Measurements from ENCODE around the gene FREM3.

The FREM3 gene

GRCh38 chr4:143654571-143654970, 45.9 kb downstream of the FREM3 start:
- Histone ChIP-seq H3K9ac (ENCODE audit: low read depth, low read length) (no peak overlapping the region), H3K9me3 (ENCODE audit: control insufficient read depth, insufficient read depth, low read length) (no peaks in the 10 kb centered on the region)

GRCh38 chr4:143653031-143653430, 47.4 kb downstream of the FREM3 start:
- no peak overlapping the region for H3K9ac ChIP-seq (ENCODE audit: low read depth, low read length)
- H3K9me3 ChIP-seq (ENCODE audit: control insufficient read depth, insufficient read depth, low read length), result no peaks in the 10 kb centered on the region

More at GRCh38 chr4:143654571-143654970, 45.9 kb downstream of the FREM3 start:
- no peaks in the 10 kb centered on the region for H3K4me1 ChIP-seq (ENCODE audit: control insufficient read depth, insufficient read depth, low read length)
- H3K36me3 ChIP-seq (ENCODE audit: control insufficient read depth, insufficient read depth, low read length), result no peaks in the 10 kb centered on the region
- no peaks in the 10 kb centered on the region for H3K27me3 ChIP-seq (ENCODE audit: control insufficient read depth, insufficient read depth, low read length)
- H3K4me3 ChIP-seq (ENCODE audit: low read depth, low read length), result no peak overlapping the region

GRCh38 chr4:143643399-143643798, 57.1 kb downstream of the FREM3 start:
- Histone ChIP-seq H3K4me3 (ENCODE audit: low read depth, low read length) (no peak overlapping the region), H3K27me3 (ENCODE audit: control insufficient read depth, insufficient read depth, low read length) (no peaks in the 10 kb centered on the region), H3K9ac (ENCODE audit: low read depth, low read length) (no peak overlapping the region), H3K36me3 (ENCODE audit: control insufficient read depth, insufficient read depth, low read length) (no peaks in the 10 kb centered on the region), H3K4me1 (ENCODE audit: control insufficient read depth, insufficient read depth, low read length) (no peaks in the 10 kb centered on the region), H3K9me3 (ENCODE audit: control insufficient read depth, insufficient read depth, low read length) (peaks cover 4% of the 10 kb centered on the region)

More at GRCh38 chr4:143653031-143653430, 47.4 kb downstream of the FREM3 start:
- Histone ChIP-seq H3K4me3 (ENCODE audit: low read depth, low read length) (no peak overlapping the region), H3K4me1 (ENCODE audit: control insufficient read depth, insufficient read depth, low read length) (no peaks in the 10 kb centered on the region), H3K27me3 (ENCODE audit: control insufficient read depth, insufficient read depth, low read length) (no peaks in the 10 kb centered on the region), H3K36me3 (ENCODE audit: control insufficient read depth, insufficient read depth, low read length) (no peaks in the 10 kb centered on the region)

- no peaks in the 10 kb centered on the region for H3K4me1 ChIP-seq (ENCODE audit: control insufficient read depth, insufficient read depth, low read length)
- no peaks in the 10 kb centered on the region for H3K27me3 ChIP-seq (ENCODE audit: control insufficient read depth, insufficient read depth, low read length)
- H3K9ac ChIP-seq (ENCODE audit: low read depth, low read length), result no peak overlapping the region
- no peak overlapping the region for H3K4me3 ChIP-seq (ENCODE audit: low read depth, low read length)
- H3K9me3 ChIP-seq (ENCODE audit: control insufficient read depth, insufficient read depth, low read length), result peaks cover 3% of the 10 kb centered on the region
- no peaks in the 10 kb centered on the region for H3K36me3 ChIP-seq (ENCODE audit: control insufficient read depth, insufficient read depth, low read length)
Observed at GRCh38 chr4:143642611-143643010, 57.9 kb downstream of the FREM3 start.

GRCh38 chr4:143641361-143641760, 59.1 kb downstream of the FREM3 start:
- Histone ChIP-seq H3K4me3 (ENCODE audit: low read depth, low read length) (no peak overlapping the region), H3K9ac (ENCODE audit: low read depth, low read length) (no peak overlapping the region), H3K36me3 (ENCODE audit: control insufficient read depth, insufficient read depth, low read length) (no peaks in the 10 kb centered on the region), H3K27me3 (ENCODE audit: control insufficient read depth, insufficient read depth, low read length) (no peaks in the 10 kb centered on the region), H3K9me3 (ENCODE audit: control insufficient read depth, insufficient read depth, low read length) (no peaks in the 10 kb centered on the region), H3K4me1 (ENCODE audit: control insufficient read depth, insufficient read depth, low read length) (no peaks in the 10 kb centered on the region)

- no peak overlapping the region for H3K4me3 ChIP-seq (ENCODE audit: low read depth, low read length)
- H3K9me3 ChIP-seq (ENCODE audit: control insufficient read depth, insufficient read depth, low read length), result no peaks in the 10 kb centered on the region
- no peaks in the 10 kb centered on the region for H3K27me3 ChIP-seq (ENCODE audit: control insufficient read depth, insufficient read depth, low read length)
- no peaks in the 10 kb centered on the region for H3K36me3 ChIP-seq (ENCODE audit: control insufficient read depth, insufficient read depth, low read length)
- no peaks in the 10 kb centered on the region for H3K4me1 ChIP-seq (ENCODE audit: control insufficient read depth, insufficient read depth, low read length)
- no peak overlapping the region for H3K9ac ChIP-seq (ENCODE audit: low read depth, low read length)
Observed at GRCh38 chr4:143634763-143635162, 65.7 kb downstream of the FREM3 start.

GRCh38 chr4:143633833-143634232, 66.6 kb downstream of the FREM3 start:
- H3K4me1 ChIP-seq (ENCODE audit: control insufficient read depth, insufficient read depth, low read length), result no peaks in the 10 kb centered on the region
- no peaks in the 10 kb centered on the region for H3K36me3 ChIP-seq (ENCODE audit: control insufficient read depth, insufficient read depth, low read length)
- H3K4me3 ChIP-seq (ENCODE audit: low read depth, low read length), result no peak overlapping the region
- no peaks in the 10 kb centered on the region for H3K27me3 ChIP-seq (ENCODE audit: control insufficient read depth, insufficient read depth, low read length)
- no peak overlapping the region for H3K9ac ChIP-seq (ENCODE audit: low read depth, low read length)
- H3K9me3 ChIP-seq (ENCODE audit: control insufficient read depth, insufficient read depth, low read length), result no peaks in the 10 kb centered on the region

- Histone ChIP-seq H3K36me3 (ENCODE audit: control insufficient read depth, insufficient read depth, low read length) (no peaks in the 10 kb centered on the region), H3K9ac (ENCODE audit: low read depth, low read length) (no peak overlapping the region), H3K27me3 (ENCODE audit: control insufficient read depth, insufficient read depth, low read length) (no peaks in the 10 kb centered on the region), H3K4me3 (ENCODE audit: low read depth, low read length) (no peak overlapping the region), H3K4me1 (ENCODE audit: control insufficient read depth, insufficient read depth, low read length) (no peaks in the 10 kb centered on the region), H3K9me3 (ENCODE audit: control insufficient read depth, insufficient read depth, low read length) (no peaks in the 10 kb centered on the region)
Observed at GRCh38 chr4:143626134-143626911, 74.2 kb downstream of the FREM3 start.

GRCh38 chr4:143625632-143626031, 74.8 kb downstream of the FREM3 start:
- Histone ChIP-seq H3K9me3 (ENCODE audit: control insufficient read depth, insufficient read depth, low read length) (no peaks in the 10 kb centered on the region), H3K4me3 (ENCODE audit: low read depth, low read length) (no peak overlapping the region), H3K27me3 (ENCODE audit: control insufficient read depth, insufficient read depth, low read length) (no peaks in the 10 kb centered on the region), H3K36me3 (ENCODE audit: control insufficient read depth, insufficient read depth, low read length) (no peaks in the 10 kb centered on the region), H3K9ac (ENCODE audit: low read depth, low read length) (no peak overlapping the region), H3K4me1 (ENCODE audit: control insufficient read depth, insufficient read depth, low read length) (no peaks in the 10 kb centered on the region)

GRCh38 chr4:143623896-143624295, 76.6 kb downstream of the FREM3 start:
- no peak overlapping the region for H3K4me3 ChIP-seq (ENCODE audit: low read depth, low read length)
- H3K4me1 ChIP-seq (ENCODE audit: control insufficient read depth, insufficient read depth, low read length), result no peaks in the 10 kb centered on the region
- H3K27me3 ChIP-seq (ENCODE audit: control insufficient read depth, insufficient read depth, low read length), result no peaks in the 10 kb centered on the region
- H3K9me3 ChIP-seq (ENCODE audit: control insufficient read depth, insufficient read depth, low read length), result no peaks in the 10 kb centered on the region
- H3K9ac ChIP-seq (ENCODE audit: low read depth, low read length), result no peak overlapping the region
- no peaks in the 10 kb centered on the region for H3K36me3 ChIP-seq (ENCODE audit: control insufficient read depth, insufficient read depth, low read length)

GRCh38 chr4:143618811-143619210, 81.7 kb downstream of the FREM3 start:
- no peak overlapping the region for H3K4me3 ChIP-seq (ENCODE audit: low read depth, low read length)
- no peaks in the 10 kb centered on the region for H3K27me3 ChIP-seq (ENCODE audit: control insufficient read depth, insufficient read depth, low read length)
- H3K4me1 ChIP-seq (ENCODE audit: control insufficient read depth, insufficient read depth, low read length), result no peaks in the 10 kb centered on the region

GRCh38 chr4:143617994-143618679, 82.3 kb downstream of the FREM3 start:
- Histone ChIP-seq H3K27me3 (ENCODE audit: control insufficient read depth, insufficient read depth, low read length) (no peaks in the 10 kb centered on the region), H3K36me3 (ENCODE audit: control insufficient read depth, insufficient read depth, low read length) (no peaks in the 10 kb centered on the region), H3K9me3 (ENCODE audit: control insufficient read depth, insufficient read depth, low read length) (no peaks in the 10 kb centered on the region), H3K9ac (ENCODE audit: low read depth, low read length) (no peak overlapping the region), H3K4me1 (ENCODE audit: control insufficient read depth, insufficient read depth, low read length) (no peaks in the 10 kb centered on the region), H3K4me3 (ENCODE audit: low read depth, low read length) (no peak overlapping the region)

More at GRCh38 chr4:143618811-143619210, 81.7 kb downstream of the FREM3 start:
- Histone ChIP-seq H3K36me3 (ENCODE audit: control insufficient read depth, insufficient read depth, low read length) (no peaks in the 10 kb centered on the region), H3K9me3 (ENCODE audit: control insufficient read depth, insufficient read depth, low read length) (no peaks in the 10 kb centered on the region), H3K9ac (ENCODE audit: low read depth, low read length) (no peak overlapping the region)
